CD4-positive, alpha-beta T cell treated with Interleukin-17A for 4 hours (primary cell): ENCODE data around the gene BMP7.
"Not testable (repeated sequence)": the region's sequence is repeated elsewhere in the genome, so short reads cannot be mapped to it uniquely, and the experiment has no call there.

Experiments
- DNase-seq: peaks from one replicate; pipeline ENCODE4 v3.0.0-alpha.2; 2020; ENCODE audit warnings: mixed read lengths

The BMP7 gene

DNA sequence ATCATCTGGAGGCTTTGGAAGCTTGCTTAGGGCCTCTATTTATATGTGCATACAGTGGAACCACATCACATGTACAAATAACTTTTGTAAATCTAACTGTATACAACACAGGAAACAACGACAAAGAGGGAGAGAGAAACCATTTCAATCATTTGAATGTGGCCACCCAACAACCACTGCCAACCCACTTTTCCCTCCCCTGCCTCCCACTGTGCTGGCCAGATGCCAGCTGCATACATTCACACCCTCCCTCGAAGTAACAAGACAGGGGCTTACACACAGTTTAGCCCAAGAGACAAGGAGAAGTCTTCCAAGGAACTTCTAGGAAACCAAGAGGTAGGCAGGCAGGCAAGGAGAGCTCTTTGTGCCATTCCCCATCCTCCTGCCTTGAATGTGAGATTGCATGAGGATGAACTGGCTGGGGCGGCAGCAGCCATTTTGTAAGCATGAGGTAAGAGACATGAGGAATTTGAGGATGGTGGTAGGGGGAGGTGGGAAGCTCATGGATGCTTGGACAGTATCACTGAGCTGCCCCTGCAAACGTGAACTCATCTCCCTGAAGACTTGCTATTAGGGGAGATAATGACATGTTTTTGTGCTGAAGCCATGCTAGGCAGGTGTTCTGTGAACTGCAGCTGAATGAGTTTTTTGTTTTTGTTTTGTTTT lies 18.2 kb downstream of the BMP7 start:
- no peak for DNase-seq

DNA sequence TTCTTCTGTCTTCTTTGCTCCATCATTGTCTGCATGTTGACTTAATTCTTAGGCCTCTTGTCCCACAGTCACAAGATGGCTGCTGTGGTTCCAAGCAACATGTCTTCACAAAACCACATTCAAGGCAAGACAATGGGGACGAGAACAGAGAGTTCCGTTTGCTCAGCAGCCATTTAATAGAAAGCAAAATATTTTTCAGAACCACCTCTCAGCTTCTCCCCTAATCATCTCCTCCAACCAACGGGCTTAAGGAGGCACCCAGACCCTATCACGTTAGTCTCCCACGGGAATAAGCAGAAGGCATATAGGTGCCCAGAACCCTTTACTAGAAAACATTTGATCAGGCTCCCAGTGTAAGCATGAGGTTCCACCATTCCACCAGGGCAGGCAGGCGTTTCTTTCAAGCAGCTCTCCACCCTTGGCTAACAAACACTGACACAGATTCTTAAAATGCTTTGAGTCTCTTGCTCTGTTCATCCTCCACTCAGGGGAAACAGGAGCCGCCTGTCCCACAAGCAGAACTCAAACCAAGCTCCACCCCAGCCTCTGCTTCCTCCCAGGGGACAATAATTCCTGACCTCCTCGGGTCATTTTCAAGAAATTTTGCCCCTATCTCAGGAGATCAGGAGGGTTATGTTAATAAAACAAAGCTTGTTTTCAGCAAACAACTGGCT lies 19.0 kb downstream of the BMP7 start:
- DNase-seq, result no peak

DNA sequence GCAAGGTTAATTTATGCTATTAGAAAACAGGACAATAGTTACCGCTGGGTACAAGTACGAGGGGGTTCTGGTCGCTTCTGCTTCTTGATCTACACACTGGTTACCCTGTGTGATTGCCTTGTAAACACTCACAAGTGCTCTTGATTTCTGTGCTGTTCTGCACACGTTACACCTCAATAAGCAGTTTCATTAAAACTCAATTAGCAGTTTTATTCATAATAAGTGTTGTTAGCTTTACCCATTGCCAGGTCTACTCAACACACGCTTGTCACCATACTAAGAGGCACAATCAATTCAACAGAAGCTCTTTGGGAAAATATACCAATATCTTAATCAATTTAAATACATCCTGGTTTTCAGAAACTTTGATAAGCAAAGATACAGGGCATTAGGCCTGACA lies 20.4 kb downstream of the BMP7 start:
- no peak for DNase-seq

DNA sequence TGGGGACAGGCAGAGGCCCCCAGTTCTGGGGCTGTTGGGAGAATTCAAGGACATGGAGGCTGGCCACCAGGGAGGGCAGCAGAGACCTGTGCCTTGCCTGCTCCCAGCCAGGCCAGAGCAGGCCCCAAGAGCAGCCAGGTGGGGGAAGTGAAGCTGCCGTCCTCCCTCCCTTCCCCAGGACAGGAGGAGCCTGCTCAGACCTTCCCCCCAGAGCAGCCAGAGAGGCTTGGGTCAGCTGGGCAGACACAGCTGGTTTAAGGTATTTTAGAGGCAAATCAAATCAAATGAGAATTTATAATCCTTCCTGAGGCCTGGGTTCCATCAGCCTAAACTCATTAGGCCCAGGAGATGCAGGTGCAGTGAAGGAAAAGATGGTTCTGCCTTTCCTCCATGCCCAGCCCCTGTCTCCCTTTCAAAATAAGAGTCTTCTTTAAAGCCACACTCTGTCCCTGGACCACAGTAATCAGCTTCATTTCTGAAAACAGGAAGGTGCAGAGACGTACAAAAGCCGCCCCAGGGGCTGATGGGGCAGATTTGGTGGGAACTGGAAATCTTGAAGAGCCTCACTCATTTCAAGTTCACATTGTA lies 21.7 kb downstream of the BMP7 start:
- no peak for DNase-seq

DNA sequence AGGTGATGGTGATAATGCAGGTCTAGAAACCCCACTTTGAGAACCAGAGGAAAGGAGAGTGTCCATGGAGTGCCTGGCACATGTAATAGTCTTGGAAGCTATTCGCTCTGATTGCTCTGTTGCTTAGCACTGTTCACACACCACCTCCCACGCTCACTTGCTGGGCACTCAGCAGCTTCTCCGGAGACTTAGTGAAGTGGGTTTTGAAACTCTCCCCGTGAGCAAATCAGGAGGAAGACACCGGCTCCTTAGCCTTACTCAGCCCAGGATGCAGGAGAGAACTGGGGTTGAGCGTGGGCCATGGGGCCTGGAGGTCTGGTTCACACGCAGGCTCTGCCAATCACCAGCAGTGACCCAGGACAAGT lies 22.2 kb downstream of the BMP7 start:
- no peak for DNase-seq

DNA sequence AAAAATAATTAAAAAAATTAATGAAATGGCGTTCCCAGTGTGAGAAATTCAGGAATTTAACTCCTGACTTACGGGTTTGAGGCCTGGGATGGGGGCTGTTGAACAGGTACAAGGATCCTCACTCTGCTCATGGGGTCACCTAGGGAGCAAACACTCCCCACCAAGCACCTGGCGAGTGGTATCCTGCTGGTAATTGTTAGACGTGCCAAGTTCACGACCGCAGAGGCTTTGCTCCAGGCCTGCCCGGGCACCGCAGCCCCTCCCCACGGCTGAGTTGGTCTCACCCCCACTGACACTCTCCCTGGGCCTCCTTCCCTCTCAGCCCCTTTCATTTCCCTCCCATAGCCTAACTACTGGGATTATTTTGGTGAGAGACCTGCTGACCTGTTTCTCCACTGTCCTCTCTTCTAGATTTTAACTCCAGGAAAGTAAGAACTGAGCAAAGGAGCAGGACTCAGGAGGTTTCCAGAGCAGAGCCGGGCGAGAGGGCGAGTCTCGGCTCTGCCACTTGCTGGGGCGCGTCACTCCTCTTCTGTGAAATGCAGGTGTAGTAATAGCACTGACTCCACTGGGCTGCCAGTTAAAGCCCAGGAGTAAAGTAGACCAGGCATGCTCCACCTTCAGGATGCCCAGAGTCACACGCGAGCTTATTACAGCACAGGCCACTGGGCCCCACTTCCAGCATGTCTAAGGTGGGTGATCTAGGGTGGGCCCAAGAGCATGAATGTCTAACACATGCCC lies 22.8 kb downstream of the BMP7 start:
- DNase-seq, result no peak

DNA sequence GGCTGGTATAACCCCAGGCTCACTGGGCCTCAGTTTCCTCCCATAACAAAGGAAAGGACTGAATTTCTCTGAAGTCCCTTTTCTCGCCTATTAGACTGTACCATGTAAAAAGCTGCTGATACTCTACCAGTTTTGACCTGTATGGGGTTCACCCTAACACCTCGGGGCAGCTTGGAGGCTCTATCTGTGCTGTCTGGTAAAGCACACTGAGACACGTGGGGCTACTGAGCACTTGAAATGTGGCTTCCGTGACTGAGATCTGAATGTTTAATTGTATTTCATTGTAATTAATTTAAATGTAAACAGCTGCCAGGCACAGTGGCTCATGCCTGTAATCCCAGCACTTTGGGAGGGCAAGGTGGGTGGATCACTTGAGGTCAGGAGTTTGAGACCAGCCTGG lies 24.0 kb downstream of the BMP7 start:
- no peak for DNase-seq

DNA sequence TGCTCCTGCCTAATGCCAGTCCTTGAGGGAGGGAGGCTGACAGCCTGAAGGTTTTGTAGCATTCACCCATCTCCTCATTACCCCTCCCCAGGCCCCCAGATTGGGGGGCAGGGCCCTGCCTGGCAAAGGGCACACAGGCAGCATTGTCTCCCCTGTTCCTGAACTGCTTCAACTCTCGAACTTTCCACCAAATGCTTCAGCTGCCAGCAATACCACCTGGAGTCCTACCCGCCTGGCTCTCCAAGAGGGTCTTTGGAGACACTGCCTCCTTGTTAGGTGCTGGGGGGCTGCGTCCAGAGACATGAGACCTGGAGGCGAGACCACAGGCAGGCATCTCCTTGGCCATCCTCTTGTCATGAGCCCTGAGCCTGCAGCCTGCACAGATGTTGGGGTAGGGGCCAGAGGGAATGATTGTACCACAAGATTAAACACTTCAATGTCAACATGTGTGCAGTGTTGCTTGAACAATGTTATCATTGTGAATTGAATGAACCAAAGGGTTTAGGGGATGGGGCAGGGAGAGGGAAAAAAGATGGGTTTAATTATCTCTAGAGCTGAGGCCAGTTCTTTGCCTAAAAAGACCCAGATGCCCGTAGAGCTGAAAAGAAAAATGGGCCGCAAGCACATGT lies 25.0 kb downstream of the BMP7 start:
- no peak for DNase-seq

DNA sequence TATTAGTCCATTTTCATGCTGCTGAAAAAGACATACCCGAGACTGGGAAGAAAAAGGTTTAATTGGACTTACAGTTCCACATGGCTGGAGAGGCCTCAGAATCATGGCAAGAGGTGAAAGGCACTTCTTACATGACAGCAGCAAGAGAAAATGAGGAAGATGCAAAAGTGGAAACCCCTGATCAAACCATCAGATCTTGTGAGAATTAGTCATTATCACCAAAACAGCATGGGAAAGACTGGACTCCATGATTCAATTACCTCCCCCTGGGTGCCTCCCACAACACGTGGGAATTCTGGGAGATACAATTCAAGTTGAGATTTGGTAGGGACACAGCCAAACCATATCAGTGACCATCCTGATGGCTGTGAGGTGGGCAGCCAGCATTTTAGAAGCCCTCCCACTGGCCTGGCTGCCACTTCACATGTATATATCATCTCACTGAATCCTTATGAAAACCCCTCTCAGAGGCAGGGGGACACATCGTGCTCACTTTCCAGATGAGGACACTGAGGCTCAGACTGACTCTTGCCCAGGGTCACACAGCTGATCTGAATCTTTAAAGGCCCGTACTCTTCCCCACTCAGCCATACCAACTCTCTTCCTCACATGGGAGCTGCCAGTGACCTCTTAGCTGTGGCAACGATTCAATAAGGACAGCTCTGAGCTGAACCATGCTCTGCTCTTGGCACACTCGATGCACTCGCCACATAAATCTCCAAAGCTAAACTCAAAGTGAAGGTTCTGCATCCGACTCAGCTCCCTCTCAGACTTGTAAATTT lies 25.7 kb downstream of the BMP7 start:
- DNase-seq, result no peak

DNA sequence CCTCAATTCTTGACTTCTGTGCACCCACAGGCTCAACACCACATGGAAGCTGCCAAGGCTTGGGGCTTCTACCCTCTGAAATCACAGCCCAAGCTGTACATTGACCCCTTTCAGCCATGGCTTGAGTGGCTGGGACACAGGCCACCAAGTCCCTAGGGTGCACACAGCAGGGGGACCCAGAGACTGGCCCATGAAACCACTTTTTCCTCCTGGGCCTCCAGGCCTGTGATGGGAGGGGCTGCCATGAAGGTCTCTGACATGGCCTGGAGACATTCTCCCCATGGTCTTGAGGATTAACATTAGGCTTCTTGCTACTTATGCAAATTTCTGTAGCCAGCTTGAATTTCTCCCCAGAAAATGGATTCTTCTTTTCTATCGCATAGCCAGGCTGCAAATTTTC lies 26.7 kb downstream of the BMP7 start:
- DNase-seq, result not testable (repeated sequence)

DNA sequence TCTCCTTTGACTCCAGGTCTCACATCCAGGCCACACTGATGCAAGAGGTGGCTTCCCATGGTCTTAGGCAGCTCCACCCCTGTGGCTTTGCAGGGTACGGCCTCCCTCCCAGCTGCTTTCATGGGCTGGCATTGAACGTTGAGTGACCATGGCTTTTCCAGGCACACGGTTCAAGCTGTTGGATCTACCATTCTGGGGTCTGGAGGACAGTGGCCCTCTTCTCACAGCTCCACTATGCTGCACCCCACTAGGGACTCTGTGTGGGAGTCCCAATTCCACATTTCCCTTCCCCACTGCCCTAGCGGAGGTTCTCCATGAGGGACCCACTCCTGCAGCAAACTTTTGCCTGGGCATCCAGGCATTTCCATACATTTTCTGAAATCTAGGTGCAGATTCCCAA lies 27.1 kb downstream of the BMP7 start:
- not testable (repeated sequence) for DNase-seq

DNA sequence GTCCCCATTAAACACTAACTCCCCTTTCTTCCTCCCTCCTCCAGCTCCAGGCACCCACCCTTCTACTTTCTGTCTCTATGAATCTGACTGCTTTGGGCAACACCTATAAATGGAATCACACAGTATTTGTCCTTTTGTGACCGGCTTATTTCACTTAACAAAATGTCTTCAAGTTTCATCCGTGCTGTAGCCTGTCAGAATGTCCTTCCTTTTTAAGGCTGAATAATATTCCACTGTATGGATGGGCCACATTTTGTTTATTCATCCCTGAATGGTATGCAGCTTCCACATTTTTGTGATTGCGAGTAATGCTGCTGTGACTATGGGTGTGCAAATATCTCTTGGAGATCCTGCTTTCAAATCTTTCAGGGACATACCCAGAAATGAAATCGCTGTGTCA lies 28.4 kb downstream of the BMP7 start:
- no peak for DNase-seq

DNA sequence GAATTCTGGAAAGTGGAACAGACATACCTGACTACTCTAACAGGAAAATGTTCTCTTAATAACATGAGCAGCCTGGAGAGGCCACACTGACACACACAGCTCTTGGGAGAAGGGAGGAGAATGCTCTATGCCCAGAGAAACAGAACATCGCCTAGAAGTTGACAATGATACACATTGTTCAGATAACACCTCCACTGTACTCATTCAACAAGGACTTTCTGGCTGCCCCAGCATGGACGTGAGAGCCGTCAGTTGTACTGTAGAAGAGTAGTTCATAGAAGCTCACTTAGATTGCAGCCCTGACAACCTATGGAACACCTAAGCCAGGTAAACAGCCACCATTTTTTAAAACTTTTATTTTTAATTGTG lies 28.9 kb downstream of the BMP7 start:
- no peak for DNase-seq

DNA sequence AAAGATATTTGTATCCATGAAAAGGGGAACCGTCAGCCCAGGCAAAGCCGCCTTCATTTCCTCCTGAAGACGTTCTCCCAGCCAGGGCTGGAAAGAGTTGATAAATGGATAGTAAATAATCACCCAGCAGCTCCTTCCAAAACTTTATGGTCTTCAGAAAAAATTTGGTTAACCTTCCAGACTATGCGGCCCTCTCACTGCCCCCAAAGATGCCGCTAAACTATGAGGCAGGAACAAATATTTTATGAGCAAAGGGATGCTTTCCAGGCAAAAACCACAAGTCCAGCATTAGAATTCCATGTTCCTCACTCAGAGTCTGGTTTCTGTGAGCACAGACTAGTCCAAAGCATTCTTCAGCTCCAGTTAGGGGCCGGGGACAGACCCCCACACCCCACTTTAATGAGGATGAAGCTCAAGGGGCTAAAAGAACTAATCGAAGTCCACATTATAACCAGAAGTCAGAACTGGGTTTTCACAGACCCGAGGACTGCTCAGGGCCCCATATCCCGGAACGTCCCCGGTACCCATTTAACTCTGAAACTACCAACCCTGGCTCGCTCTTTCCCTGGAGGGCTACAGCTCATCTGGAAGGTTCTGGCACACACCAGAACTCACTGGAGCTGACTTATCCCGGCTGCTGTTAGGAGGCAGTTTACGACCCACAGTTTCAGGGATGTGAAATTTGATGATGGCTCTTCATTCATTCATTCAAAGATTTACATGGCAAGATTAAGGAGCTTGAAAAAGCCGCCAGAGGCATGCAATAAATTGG lies 29.4 kb downstream of the BMP7 start:
- no peak for DNase-seq

DNA sequence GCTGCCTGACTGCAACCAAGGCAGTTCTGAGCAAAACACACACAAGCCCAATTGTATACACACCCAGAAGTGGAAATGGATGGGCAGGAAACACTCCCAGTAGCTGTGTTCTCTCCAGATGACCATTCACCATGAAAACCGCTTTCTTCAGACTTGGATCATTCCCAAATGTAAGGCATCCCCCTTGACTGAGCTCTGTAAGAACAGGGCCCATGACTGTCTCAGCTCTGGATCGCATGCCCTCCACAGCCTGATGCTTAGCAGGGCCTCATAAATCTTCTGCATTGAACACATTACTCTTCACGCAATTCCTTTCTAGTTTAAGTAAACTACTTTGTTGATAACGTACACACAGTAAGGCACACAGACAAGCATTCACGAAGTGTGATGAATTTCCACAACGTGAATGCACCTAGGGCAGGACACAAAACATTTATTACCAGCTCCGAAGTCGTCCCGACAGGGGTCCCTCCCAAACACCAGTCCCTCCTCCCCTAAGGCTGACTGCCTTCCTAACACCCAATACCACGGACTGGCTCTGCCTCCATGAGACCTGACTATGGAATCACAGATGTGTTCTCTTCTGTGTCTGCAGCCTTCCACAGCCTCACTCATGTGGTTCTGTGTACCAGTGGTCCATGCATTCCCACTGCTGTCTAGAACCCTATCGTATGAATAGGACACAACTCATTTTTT lies 31.7 kb downstream of the BMP7 start:
- no peak for DNase-seq

DNA sequence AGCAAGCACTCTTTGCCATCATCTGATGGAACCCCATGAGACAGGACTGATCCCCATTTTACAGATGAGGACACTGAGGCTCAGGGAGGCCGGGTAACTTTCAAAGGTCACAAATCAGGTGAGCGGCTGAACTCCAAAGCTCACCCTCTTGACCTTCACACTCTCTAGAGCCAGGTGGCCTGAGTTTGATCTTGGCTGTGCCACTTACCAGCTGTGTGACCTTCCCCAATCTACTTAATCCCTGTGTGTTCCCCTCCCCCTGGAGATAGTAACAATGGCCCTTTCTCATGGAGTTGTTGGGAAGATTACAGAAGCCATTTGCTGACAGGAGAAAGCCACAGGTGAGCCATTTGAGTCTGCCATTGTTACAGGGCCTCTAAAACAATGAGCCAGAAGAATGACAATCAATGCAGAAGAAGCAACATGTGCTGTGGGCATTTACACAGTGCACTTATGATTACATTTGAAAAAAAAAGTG lies 34.5 kb downstream of the BMP7 start:
- no peak for DNase-seq

DNA sequence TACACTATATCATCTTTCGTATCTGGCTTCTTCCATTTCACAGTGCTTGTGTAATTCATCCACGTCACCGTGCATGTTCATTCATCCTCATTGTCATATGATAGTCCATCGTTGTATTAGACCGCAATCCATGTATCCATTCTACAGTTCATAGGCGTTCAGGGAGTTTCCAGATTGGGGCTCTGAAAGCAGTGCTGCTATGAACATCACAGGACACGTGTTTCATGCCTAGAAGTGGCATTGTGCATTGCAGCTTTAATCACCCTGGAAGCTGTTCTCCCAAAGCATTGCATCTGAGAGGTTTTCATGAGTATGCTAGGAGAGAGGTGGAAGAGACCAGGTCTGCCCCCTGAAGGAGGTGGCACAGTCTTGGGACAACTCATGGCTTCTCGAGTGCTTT lies 35.3 kb downstream of the BMP7 start:
- no peak for DNase-seq

DNA sequence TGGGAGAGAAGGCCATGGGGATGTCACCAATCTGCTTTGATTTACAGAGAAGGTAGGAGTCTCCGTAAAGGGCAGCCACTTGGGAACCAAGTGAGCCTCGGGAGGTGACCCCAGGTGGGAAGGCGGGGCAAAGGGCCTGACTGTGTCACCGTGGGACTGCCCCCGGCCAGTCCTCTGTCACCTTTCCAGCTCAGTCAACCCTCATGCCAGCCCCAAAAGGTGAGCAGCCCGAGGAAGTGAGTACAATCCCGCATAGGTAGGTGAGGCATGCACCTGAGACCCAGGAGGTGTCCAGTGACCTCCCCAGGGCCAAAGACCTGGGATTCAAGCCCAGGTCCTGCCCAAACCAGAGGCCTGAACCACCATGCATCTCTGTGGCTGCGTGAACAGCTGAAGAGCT lies 36.2 kb downstream of the BMP7 start:
- DNase-seq, result no peak

DNA sequence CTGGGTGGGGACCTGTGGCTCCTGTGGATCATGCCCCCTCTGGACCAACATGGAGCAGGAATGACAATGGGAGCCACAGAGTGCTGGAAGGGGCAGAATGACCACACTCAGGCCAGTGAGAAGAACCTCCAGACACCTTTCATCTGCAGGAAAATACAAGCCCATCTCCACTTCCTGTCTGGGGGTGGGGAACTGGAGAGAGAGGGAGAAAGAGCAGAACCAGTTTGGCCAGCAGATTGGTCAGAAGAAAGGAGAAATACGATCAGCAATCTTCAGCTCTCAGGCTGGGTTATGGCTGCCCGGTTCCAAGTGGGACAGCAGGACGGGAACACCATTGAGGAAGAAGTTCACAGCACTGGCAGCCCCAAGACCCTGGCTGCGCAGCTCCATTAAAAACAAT lies 37.0 kb downstream of the BMP7 start:
- DNase-seq, result no peak

DNA sequence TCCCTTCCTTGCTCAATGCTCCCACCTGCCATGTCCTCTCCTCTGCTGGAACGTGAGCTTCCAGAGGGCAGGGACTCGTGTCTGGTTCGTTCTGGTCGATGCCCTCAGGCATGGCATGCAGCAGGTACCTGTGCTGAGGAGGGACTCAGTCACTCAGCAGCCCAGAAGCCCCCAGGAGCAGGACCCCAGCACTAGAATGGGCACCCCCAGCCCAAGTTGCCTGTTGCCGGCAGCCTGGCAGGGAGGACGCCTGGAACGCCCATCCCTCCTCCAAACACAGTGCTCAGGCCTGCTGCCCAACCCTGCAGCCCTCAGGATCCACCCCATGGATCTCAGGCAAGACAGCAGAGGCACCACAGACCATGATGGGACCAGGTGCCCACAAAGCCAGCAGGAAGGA lies 40.6 kb downstream of the BMP7 start:
- DNase-seq, result no peak

DNA sequence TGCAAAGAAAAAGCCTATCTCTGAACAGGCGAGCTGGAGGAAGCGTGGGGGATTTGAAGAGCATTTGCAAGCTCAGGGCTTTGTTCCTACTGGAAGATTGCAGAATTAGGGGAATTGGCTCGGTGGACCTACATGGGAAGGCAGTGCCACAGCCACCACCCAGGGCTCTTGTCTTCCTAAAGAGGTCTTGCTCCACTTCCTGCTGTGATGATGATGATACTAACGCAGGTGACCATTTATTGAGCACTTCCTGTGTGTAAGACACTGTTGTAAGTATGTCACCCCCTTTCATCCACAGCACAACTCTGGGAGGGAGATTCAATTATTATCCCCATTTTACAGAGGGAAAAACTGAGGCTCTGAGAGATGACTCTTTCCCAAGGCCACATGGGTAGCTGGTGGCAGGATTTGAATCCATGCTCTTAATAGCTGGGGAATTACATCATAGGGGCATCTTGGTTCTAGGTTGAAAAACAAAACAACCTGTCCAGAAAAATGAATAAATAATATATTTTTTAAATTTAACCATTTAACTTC lies 41.2 kb downstream of the BMP7 start:
- no peak for DNase-seq
